B cell (primary cell): ENCODE data around the gene SHISA8.

Experiments
- EZH2 ChIP-seq: IDR thresholded peaks from 2 replicates; pipeline ENCODE4 v1.6.1; 2012; ENCODE audit warnings: borderline replicate concordance, low read depth, mild to moderate bottlenecking, moderate library complexity, low read length; ENCODE audit not compliant: insufficient read depth, poor library complexity, severe bottlenecking
- TF ChIP-seq, protein P1 (sequence below): fragments of 200-600 bp; IDR thresholded peaks from one replicate; pipeline ENCODE4 v1.8.0; 2022; ENCODE audit warnings: antibody characterized with exemption, mild to moderate bottlenecking

DNA sequence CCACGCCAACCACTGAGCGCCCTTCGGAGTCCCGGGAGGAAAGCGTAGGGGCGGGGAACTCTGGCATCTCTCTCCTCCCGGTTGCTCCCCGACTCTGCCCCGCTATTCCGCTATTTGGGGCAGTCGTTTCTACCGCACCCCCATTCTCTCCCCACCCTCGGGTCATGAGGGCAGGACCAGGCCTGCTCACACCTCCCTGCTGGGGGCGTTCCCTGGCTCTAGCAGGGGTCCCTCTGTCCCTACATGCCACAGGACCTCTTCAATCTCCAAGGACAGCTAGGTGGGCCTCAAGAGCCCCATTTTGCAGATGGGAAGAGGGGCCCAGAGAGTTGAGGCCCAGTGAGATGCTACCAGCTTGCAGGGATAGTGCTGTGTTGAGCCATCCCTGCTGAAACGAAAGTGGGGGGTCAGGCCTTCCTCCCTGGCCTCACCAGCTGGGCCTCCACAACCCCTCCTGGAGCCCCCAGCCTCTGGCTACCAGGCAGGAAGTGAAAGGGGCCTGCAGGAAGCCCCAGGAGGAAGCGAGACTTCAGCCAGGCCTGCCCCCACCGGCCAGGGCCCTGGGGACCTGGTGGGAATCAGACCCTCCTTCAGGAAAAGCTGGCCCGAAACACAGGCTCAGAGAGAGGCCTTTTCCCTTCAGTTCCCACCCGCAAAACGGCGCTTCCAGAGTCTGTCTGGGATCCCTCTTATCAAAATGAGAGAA lies 5.5 kb upstream of the SHISA8 start:
- TF ChIP-seq, protein P1, sequence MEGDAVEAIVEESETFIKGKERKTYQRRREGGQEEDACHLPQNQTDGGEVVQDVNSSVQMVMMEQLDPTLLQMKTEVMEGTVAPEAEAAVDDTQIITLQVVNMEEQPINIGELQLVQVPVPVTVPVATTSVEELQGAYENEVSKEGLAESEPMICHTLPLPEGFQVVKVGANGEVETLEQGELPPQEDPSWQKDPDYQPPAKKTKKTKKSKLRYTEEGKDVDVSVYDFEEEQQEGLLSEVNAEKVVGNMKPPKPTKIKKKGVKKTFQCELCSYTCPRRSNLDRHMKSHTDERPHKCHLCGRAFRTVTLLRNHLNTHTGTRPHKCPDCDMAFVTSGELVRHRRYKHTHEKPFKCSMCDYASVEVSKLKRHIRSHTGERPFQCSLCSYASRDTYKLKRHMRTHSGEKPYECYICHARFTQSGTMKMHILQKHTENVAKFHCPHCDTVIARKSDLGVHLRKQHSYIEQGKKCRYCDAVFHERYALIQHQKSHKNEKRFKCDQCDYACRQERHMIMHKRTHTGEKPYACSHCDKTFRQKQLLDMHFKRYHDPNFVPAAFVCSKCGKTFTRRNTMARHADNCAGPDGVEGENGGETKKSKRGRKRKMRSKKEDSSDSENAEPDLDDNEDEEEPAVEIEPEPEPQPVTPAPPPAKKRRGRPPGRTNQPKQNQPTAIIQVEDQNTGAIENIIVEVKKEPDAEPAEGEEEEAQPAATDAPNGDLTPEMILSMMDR = no peak
- TF ChIP-seq EZH2 = no peak
